GM21526 (cell line): Measurements from ENCODE around the gene TLE3.

Source experiments
- ATAC-seq: cut with Tn5 transposase; IDR thresholded peaks from one replicate; pipeline ENCODE4 v1.9.1; 2021; ENCODE audit warnings: moderate library complexity; ENCODE audit not compliant: unreplicated experiment, low FRiP score

Gene TLE3

GRCh38 chr15:70066004-70066403 lies 31.7 kb downstream of the TLE3 start:
- ATAC-seq: no peak

- no peak for ATAC-seq
Observed at GRCh38 chr15:70065006-70065722, 32.6 kb downstream of the TLE3 start.

GRCh38 chr15:70064441-70064840 lies 33.3 kb downstream of the TLE3 start:
- no peak for ATAC-seq

GRCh38 chr15:70063980-70064379 lies 33.7 kb downstream of the TLE3 start:
- ATAC-seq: no peak

GRCh38 chr15:70063261-70063925 lies 34.3 kb downstream of the TLE3 start:
- no peak for ATAC-seq

DNA sequence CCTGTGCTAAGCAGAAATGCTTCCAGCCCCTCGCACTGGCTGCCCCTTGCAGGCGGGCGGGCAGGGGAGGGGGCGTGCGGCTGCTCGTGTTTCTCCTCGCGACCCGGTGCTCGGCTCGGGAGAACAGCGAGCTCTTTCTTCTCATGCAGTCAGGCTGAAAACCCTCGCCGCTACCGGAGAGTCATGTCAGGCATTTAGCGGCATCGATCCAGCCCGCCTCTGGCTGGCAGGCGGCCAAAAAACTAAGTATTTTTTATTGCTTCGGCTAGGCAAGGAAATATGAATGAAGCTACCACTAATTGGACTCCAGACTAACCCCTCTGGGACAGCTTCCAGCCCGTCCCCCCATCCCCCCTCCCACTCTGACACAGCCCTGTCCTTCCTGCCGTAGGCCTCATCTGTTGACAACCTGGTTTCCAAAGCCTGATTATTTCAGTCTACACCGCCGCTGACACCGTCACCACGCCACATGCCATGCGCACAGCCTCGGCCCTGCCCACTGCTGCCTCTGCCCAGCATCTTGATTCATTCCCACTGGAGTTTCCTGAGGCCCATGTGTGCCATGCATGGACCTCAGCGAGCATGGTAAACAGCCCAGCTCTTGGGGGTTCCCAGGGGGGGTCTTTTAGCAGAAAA lies 35.3 kb downstream of the TLE3 start:
- no peak for ATAC-seq

- no peak for ATAC-seq
Observed at GRCh38 chr15:70061696-70062270, 35.9 kb downstream of the TLE3 start.

GRCh38 chr15:70060993-70061305 lies 36.8 kb downstream of the TLE3 start:
- ATAC-seq: no peak

DNA sequence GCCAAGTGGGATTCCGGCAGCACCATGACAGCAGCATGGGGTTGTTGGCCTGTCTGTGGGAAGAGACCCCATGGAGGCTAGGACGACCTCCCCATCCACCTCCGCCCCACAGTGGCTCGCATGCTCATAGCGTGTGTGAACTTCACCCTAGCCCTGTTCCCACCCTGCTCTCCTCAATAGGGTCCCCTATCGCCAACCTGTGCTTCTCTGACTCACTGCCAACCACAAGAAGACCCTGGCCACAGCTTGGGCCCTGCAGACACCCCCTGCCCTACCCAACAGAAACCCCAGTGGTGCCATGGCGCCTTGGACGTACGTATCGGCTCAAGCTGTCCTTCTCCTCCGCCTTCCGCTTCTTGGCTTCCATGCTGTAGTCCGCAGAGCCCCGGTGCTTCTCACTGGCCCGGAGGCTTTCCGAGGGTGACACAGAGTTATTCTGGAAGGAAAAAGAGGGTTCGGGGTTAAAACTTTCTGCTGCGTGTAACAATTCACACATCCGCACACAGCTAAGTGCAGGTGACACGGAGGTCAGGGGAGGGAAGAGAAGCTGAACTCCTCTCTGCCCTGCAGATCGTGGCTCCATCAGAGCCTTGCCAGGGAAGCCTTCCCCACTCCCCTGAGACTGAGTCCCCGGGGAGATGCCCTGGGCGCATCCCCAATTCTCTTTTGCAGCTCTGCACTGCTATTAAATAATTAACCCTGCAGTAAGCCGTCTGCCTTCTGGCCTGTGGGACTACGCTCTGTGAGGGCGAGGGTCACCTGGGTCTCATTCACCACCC lies 37.3 kb downstream of the TLE3 start:
- no peak for ATAC-seq

DNA sequence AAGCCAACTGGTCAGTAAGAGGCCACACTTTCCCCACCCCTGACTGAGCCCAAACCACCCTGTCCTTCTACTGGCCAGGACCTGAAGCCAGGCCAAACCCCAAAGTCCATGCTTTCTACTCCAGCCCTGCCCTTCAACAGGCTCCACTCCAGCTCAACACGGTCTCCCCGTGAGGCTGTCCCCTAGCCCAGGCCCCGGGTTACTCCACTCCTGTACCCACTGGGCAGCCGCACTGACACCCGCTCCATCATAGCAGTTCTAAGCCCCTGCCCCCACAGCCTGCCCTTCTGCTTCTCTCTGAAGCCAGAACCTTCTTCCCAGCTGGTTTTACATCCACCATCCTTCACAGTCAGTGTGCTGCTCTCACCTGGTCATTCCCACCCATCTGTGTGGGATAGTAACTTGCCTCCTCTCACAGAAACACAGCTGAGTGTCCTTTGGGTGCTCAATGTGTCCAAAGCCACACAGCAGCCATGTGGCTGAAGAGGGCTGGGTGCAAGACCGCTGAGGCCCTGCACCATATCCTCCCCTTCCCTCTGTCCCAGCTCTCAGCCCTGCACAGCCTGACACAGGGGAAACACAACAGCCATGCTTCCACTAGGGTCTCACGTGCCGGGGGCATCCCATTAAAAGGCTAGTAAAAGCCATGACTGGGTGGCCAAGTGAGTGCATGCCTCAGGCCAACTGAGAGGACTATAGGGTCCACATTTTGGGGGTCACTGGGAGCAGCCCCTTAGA lies 38.1 kb downstream of the TLE3 start:
- ATAC-seq: no peak

DNA sequence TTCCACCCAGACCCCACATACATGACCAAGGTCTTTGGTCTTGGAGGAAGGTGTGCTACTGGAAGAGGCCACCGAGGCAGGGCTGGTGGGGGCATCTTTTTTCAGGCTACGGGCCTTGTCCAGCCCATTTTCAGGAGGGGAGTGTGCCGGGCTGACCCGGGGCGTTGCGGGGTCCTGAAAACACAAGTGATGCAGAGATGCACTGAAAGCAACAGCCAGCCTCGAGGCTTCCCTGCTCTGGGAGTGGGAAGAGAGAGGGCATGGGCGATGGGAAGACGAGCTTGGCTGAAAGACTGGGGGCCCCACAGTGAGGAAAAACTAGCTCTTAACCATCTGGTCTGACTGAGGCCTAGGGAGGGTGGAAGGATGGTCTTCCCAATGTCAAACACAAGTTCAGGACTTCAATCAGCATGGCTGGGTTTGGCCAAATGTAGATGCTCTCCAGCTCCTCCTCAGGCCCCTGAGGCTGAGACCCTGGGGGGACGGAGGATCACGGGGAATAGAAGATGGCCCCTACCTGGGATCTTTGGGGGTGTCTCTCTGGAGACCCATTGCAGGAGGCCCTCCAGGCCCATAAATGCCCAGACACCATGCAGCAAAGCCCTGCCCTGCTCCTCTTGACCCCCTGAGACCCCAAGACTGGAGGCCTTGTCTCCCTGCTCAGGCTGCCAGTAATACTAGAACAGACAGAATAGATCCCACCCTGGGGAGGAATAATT lies 38.9 kb downstream of the TLE3 start:
- ATAC-seq: no peak

GRCh38 chr15:70057931-70058641 lies 39.6 kb downstream of the TLE3 start:
- ATAC-seq: no peak

GRCh38 chr15:70056091-70056680 lies 41.5 kb downstream of the TLE3 start:
- ATAC-seq: no peak

DNA sequence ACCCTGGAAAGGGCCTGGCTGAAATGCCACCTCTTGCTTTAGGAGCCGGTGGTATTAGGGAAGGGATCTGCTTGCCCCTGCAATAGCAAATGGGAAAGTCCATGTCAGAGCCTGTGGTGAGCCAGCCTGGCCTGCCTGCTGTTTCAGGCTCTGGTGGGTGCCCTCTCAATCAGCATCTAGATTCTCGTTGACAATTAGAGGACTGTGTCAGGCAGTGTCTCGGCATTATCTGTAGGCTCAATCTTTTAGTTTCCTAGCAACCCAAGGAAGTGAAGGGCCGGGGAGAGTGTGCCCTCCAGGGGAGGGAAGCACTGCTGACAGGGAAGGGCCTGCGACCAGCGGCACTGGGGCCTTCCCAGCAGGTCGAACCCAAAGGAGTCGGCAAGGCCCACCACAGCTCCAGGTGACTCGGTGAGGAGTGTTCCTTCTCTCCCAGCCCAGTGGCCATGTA lies 42.1 kb downstream of the TLE3 start:
- ATAC-seq: no peak

GRCh38 chr15:70054884-70055387 lies 42.8 kb downstream of the TLE3 start:
- ATAC-seq: no peak

GRCh38 chr15:70054366-70054765 lies 43.4 kb downstream of the TLE3 start:
- ATAC-seq: no peak

GRCh38 chr15:70053716-70054229 lies 43.9 kb downstream of the TLE3 start:
- no peak for ATAC-seq
